Neural cell (in vitro differentiated cells): ENCODE results near the gene MINDY4. TPM values are rescaled to one million over a fixed set of nuclear protein-coding genes. Genes with fewer than 3 reads are reported as not detected.

ENCODE experiments used
- H2AFZ ChIP-seq: fragments of 200-600, 300-800 bp; sonication (generic), shearing (Covaris generic); 2 replicates; pipeline ENCODE4 v1.6.0; 2014; ENCODE audit warnings: low read depth, mild to moderate bottlenecking, antibody characterized with exemption, low read length, moderate library complexity
- H3F3A ChIP-seq: fragments of 200-600 bp; shearing (Covaris generic); 2 replicates; pipeline ENCODE4 v1.6.1; 2016; ENCODE audit warnings: mild to moderate bottlenecking, moderate library complexity, mixed read lengths, antibody characterized with exemption, low read length; ENCODE audit not compliant: insufficient read depth, poor library complexity, severe bottlenecking
- H3K27ac ChIP-seq: fragments of 200-600, 300-800 bp; sonication (generic), shearing (Covaris generic); 2 replicates; pipeline ENCODE4 v1.5.1; 2014; ENCODE audit warnings: mild to moderate bottlenecking, low read length, moderate library complexity
- H3K27me3 ChIP-seq: fragments of 300-800, 200-600 bp; sonication (generic), shearing (Covaris generic); 2 replicates; pipeline ENCODE4 v1.6.0; 2014; ENCODE audit warnings: mild to moderate bottlenecking, low read depth, low read length, moderate library complexity; ENCODE audit not compliant: insufficient read depth
- H3K36me3 ChIP-seq: fragments of 300-800, 200-600 bp; sonication (generic), shearing (Covaris generic); 2 replicates; pipeline ENCODE4 v1.5.1; 2014; ENCODE audit warnings: mild to moderate bottlenecking, antibody characterized with exemption, low read length, moderate library complexity; ENCODE audit not compliant: insufficient read depth
- H3K4me2 ChIP-seq: fragments of 300-800, 200-600 bp; sonication (generic), shearing (Covaris generic); 2 replicates; pipeline ENCODE4 v1.6.0; 2014; ENCODE audit warnings: mild to moderate bottlenecking, low read length
- H3K4me3 ChIP-seq: fragments of 300-800, 200-600 bp; sonication (generic), shearing (Covaris generic); 2 replicates; pipeline ENCODE4 v1.5.1; 2014; ENCODE audit warnings: mild to moderate bottlenecking, low read length, moderate library complexity
- H3K79me2 ChIP-seq: fragments of 200-600 bp; shearing (Covaris generic); replicated peaks from 2 replicates; pipeline ENCODE4 v1.6.0; 2014; ENCODE audit warnings: mild to moderate bottlenecking, low read length, moderate library complexity; ENCODE audit not compliant: insufficient read depth
- H3K9ac ChIP-seq: fragments of 300-800, 200-600 bp; sonication (generic), shearing (Covaris generic); 2 replicates; pipeline ENCODE4 v1.6.1; 2016; ENCODE audit warnings: mild to moderate bottlenecking, low read length, mixed read lengths
- H3K9me2 ChIP-seq: fragments of 200-600 bp; shearing (Covaris generic); 2 replicates; pipeline ENCODE4 v1.6.1; 2016; ENCODE audit warnings: mild to moderate bottlenecking, low read length, mixed read lengths; ENCODE audit not compliant: insufficient read depth
- H3K9me3 ChIP-seq: fragments of 200-600, 300-800 bp; sonication (generic), shearing (Covaris generic); 2 replicates; pipeline ENCODE4 v1.6.1; 2016; ENCODE audit warnings: mild to moderate bottlenecking, mixed run types, low read length, moderate library complexity, mixed read lengths
- H4K20me1 ChIP-seq: fragments of 200-600 bp; shearing (Covaris generic); 2 replicates; pipeline ENCODE4 v1.6.1; 2016; ENCODE audit warnings: mild to moderate bottlenecking, mixed run types; ENCODE audit not compliant: insufficient read depth
- EP300 ChIP-seq: fragments of 450-650 bp; conservative IDR thresholded peaks from 2 replicates; pipeline ENCODE4 v1.6.1; 2014; ENCODE audit warnings: antibody characterized with exemption, mild to moderate bottlenecking, moderate library complexity; ENCODE audit not compliant: poor library complexity, severe bottlenecking
- EZH2 ChIP-seq: fragments of 200-600, 300-800 bp; shearing (Covaris generic), sonication (generic); IDR thresholded peaks from 2 replicates; pipeline ENCODE4 v1.6.1; 2014; ENCODE audit warnings: antibody characterized with exemption, low read length, borderline replicate concordance, mild to moderate bottlenecking; ENCODE audit not compliant: insufficient read depth, poor library complexity, severe bottlenecking
- MXI1 ChIP-seq: fragments of 450-650 bp; conservative IDR thresholded peaks from 2 replicates; pipeline ENCODE4 v1.6.1; 2014; ENCODE audit warnings: antibody characterized with exemption, mild to moderate bottlenecking; ENCODE audit not compliant: poor library complexity, severe bottlenecking
- POLR2AphosphoS5 ChIP-seq: IDR thresholded peaks from 2 replicates; pipeline ENCODE4 v1.6.1; 2012
- RAD21 ChIP-seq: fragments of 450-650 bp; conservative IDR thresholded peaks from 2 replicates; pipeline ENCODE4 v1.6.1; 2014; ENCODE audit warnings: antibody characterized with exemption, mild to moderate bottlenecking, moderate library complexity
- SMC3 ChIP-seq: fragments of 450-650 bp; conservative IDR thresholded peaks from 2 replicates; pipeline ENCODE4 v1.6.1; 2014; ENCODE audit warnings: antibody characterized with exemption, mild to moderate bottlenecking, moderate library complexity; ENCODE audit not compliant: poor library complexity
- TAF1 ChIP-seq: IDR thresholded peaks from 2 replicates; pipeline ENCODE4 v1.6.1; 2012; ENCODE audit warnings: low read depth
- polyA plus RNA-seq: library from polyadenylated mRNA; depleted of rRNA; stranded (reverse); fragments of >200 nt; gene quantifications from 2 replicates; pipeline ENCODE4 v1.2.3, GENCODE V29; 2014
- TF ChIP-seq, protein P1 (sequence below): fragments of 450-650 bp; IDR thresholded peaks from 2 replicates; pipeline ENCODE4 v1.5.1; 2014; ENCODE audit warnings: antibody characterized with exemption, mild to moderate bottlenecking, moderate library complexity; ENCODE audit not compliant: poor library complexity, severe bottlenecking
- TF ChIP-seq, protein P2 (sequence below): IDR thresholded peaks from 2 replicates; pipeline ENCODE4 v1.6.1; 2012; ENCODE audit warnings: borderline replicate concordance

The MINDY4 gene
- polyA plus RNA-seq, 1 donor from 2014 or later: 1.0 TPM

DNA sequence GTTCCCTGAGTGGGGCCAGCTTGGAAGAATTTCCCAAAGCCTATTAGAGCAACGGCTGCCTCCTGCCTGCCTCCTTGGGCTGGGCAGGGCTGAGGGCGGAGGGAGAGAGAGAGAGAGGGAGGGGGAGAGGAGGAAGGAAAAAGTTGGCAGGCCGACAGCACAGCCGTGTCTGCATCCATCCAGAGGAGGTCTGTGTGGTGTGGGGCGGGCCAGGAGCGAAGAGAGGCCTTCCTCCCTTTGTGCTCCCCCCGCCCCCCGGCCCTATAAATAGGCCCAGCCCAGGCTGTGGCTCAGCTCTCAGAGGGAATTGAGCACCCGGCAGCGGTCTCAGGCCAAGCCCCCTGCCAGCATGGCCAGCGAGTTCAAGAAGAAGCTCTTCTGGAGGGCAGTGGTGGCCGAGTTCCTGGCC lies 140.3 kb downstream of the MINDY4 start, which contains the start of gene AQP1:
Gene AQP1, plus strand, starts transcription at position 293 of the 409 bp plus-strand sequence. Its CDS starts 57 bp downstream, at position 350.
- H3K27me3 ChIP-seq: no peaks in the 10 kb centered on the region
- H3K4me3 ChIP-seq: no peak within 1 kb of the TSS
- no peaks in the 10 kb centered on the region for H3K36me3 ChIP-seq
- H3K79me2 ChIP-seq: no peaks in the 10 kb centered on the region
- no peak within 1 kb of the TSS for H2AFZ ChIP-seq
- no peaks in the 10 kb centered on the region for H3F3A ChIP-seq
- H3K9ac ChIP-seq: no peak within 1 kb of the TSS
- no peaks in the 10 kb centered on the region for H4K20me1 ChIP-seq
- no peak for TF ChIP-seq SMC3
- TF ChIP-seq MXI1: no peak
- TF ChIP-seq EZH2: no peak
- no peak for TF ChIP-seq EP300
- no peak for TF ChIP-seq RAD21
- no peak for TF ChIP-seq TAF1
- TF ChIP-seq, protein P1, sequence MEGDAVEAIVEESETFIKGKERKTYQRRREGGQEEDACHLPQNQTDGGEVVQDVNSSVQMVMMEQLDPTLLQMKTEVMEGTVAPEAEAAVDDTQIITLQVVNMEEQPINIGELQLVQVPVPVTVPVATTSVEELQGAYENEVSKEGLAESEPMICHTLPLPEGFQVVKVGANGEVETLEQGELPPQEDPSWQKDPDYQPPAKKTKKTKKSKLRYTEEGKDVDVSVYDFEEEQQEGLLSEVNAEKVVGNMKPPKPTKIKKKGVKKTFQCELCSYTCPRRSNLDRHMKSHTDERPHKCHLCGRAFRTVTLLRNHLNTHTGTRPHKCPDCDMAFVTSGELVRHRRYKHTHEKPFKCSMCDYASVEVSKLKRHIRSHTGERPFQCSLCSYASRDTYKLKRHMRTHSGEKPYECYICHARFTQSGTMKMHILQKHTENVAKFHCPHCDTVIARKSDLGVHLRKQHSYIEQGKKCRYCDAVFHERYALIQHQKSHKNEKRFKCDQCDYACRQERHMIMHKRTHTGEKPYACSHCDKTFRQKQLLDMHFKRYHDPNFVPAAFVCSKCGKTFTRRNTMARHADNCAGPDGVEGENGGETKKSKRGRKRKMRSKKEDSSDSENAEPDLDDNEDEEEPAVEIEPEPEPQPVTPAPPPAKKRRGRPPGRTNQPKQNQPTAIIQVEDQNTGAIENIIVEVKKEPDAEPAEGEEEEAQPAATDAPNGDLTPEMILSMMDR: no peak
- TF ChIP-seq, protein P2, sequence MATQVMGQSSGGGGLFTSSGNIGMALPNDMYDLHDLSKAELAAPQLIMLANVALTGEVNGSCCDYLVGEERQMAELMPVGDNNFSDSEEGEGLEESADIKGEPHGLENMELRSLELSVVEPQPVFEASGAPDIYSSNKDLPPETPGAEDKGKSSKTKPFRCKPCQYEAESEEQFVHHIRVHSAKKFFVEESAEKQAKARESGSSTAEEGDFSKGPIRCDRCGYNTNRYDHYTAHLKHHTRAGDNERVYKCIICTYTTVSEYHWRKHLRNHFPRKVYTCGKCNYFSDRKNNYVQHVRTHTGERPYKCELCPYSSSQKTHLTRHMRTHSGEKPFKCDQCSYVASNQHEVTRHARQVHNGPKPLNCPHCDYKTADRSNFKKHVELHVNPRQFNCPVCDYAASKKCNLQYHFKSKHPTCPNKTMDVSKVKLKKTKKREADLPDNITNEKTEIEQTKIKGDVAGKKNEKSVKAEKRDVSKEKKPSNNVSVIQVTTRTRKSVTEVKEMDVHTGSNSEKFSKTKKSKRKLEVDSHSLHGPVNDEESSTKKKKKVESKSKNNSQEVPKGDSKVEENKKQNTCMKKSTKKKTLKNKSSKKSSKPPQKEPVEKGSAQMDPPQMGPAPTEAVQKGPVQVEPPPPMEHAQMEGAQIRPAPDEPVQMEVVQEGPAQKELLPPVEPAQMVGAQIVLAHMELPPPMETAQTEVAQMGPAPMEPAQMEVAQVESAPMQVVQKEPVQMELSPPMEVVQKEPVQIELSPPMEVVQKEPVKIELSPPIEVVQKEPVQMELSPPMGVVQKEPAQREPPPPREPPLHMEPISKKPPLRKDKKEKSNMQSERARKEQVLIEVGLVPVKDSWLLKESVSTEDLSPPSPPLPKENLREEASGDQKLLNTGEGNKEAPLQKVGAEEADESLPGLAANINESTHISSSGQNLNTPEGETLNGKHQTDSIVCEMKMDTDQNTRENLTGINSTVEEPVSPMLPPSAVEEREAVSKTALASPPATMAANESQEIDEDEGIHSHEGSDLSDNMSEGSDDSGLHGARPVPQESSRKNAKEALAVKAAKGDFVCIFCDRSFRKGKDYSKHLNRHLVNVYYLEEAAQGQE: no peak
- TF ChIP-seq POLR2AphosphoS5: no peak
- no peak within 1 kb of the TSS for H3K4me2 ChIP-seq
- H3K27ac ChIP-seq: no peak within 1 kb of the TSS
- no peaks in the 10 kb centered on the region for H3K9me2 ChIP-seq
- no peaks in the 10 kb centered on the region for H3K9me3 ChIP-seq

DNA sequence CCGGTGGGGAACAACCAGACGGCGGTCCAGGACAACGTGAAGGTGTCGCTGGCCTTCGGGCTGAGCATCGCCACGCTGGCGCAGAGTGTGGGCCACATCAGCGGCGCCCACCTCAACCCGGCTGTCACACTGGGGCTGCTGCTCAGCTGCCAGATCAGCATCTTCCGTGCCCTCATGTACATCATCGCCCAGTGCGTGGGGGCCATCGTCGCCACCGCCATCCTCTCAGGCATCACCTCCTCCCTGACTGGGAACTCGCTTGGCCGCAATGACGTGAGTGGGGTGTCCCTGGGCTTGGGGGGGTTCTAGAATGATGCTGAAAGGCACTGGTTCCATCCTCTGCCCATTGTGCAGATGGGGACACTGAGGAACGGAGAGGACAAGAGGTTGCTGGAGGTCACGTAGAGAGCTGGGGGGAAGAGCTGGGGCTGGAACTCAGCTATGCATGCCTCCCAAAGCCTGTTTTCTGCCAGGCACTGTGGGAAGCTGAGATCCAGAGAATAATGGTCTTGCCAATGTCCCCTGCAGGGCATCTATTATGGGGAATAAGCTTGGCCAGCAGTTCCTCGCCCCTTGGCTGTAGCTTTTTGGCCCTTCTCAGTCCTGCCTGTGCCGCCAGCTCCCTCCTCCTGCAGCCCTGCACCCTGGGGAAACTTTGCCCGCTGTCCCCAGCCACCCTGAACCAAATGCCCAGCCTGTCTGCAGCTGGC lies 141.0 kb downstream of the MINDY4 start:
- Histone ChIP-seq H3K9ac (no peak overlapping the region), H3K4me3 (no peak overlapping the region), H3K9me2 (no peaks in the 10 kb centered on the region), H3F3A (no peaks in the 10 kb centered on the region), H3K9me3 (no peaks in the 10 kb centered on the region), H2AFZ (no peak overlapping the region), H3K36me3 (no peaks in the 10 kb centered on the region), H3K27ac (no peak overlapping the region), H3K4me2 (no peak overlapping the region), H4K20me1 (no peaks in the 10 kb centered on the region), H3K27me3 (no peaks in the 10 kb centered on the region), H3K79me2 (no peaks in the 10 kb centered on the region)
- TF ChIP-seq POLR2AphosphoS5: no peak
- TF ChIP-seq EP300: no peak
- TF ChIP-seq, protein P1: no peak
- no peak for TF ChIP-seq RAD21
- no peak for TF ChIP-seq EZH2
- no peak for TF ChIP-seq TAF1
- TF ChIP-seq SMC3: no peak
- TF ChIP-seq, protein P2: no peak
- no peak for TF ChIP-seq MXI1
